Measurements from ENCODE around the gene SH3BP5L. TPM values are rescaled to one million over a fixed set of nuclear protein-coding genes. Genes with fewer than 3 reads are reported as not detected.

SH3BP5L gene
- total and polyA plus RNA-seq, 3 donors from 2014 or later, result 26.8 to 31.5 (median 31.1) TPM

DNA sequence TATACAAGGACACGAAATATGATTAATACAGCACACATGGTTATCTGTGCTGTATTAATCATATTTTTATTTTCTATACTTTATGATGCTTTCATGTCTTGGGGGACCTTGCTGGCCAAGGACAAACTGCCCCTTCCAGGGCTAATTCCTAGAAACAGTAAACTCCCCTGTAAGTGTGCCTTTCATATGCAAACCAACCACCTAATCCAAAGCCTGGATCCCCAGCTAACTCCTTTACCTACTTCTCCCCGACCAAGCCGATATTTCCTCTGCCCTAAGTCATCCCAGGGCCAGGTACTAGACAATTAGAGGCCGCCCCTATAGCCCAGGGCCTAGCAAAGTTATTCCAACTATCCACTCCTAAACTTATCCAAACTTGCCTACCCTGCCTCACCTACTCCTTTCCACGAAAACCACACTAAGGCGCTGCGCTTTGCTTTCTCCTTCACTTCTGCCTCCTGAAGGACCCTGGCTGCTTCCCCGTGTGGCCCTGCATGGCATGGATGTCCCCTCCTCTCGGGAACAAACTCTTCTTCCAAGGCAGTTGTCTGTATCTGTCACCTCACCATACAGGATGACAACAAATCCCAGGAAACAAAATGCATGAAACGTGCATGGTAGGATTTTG, 10.2 kb downstream of the SH3BP5L start:
- DNase-seq, result no peak
- no peaks in the 10 kb centered on the region for H3K4me1 ChIP-seq
- 89 to 91% methylated on average over 10 of the region's 10 CpGs for WGBS, 2 donors
- TF ChIP-seq POLR2A (IDR thresholded peaks at IDR 0.05) (no peak), CTCF (IDR thresholded peaks at IDR 0.05) (no peak)
- H3K27me3 ChIP-seq, result no peaks in the 10 kb centered on the region
- intact Hi-C loops (cut with DNase I; ENCODE audit: low total_unique reads), result no loop called here
- H3K27ac ChIP-seq, result no peak overlapping the region
- H3K4me3 ChIP-seq, result no peak overlapping the region
- no peaks in the 10 kb centered on the region for H3K36me3 ChIP-seq (ENCODE audit: low read depth, missing control alignments)
- H3K9me3 ChIP-seq, result no peaks in the 10 kb centered on the region

DNA sequence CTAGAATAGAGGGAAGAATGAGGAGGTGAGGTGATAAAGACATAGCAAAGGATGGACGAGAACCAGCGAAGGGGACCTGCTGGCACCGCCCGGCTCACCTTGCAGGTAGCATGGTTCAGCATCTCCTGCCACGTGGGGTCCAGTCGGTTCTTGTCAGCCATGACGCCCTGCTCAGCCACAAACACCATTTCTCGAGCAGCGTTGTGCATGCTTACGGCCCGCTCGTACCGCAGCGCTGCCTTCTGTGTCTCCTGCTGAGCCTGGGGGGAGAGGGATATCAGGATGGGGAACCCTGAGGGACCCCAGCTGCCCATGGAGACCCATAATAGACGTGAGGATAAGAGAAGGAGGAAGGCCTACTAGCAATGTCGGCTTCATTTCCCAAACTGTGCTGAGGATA, 11.4 kb downstream of the SH3BP5L start:
- Histone ChIP-seq H3K27ac (no peak overlapping the region), H3K4me1 (no peaks in the 10 kb centered on the region), H3K9me3 (no peaks in the 10 kb centered on the region), H3K27me3 (no peaks in the 10 kb centered on the region), H3K4me3 (no peak overlapping the region), H3K36me3 (ENCODE audit: low read depth, missing control alignments) (no peaks in the 10 kb centered on the region)
- TF ChIP-seq CTCF (IDR thresholded peaks at IDR 0.05) (no peak), POLR2A (IDR thresholded peaks at IDR 0.05) (no peak)
- WGBS, 2 donors, result 91 to 95% methylated on average over 16 of the region's 16 CpGs
- intact Hi-C loops (cut with DNase I; ENCODE audit: low total_unique reads), result no loop called here
- no peak for DNase-seq

GRCh38 chr1:248813546-248813945, 12.2 kb downstream of the SH3BP5L start:
- TF ChIP-seq CTCF (IDR thresholded peaks at IDR 0.05) (no peak), POLR2A (IDR thresholded peaks at IDR 0.05) (no peak)
- no peak for DNase-seq
- H3K4me1 ChIP-seq, result no peaks in the 10 kb centered on the region
- intact Hi-C loops (cut with DNase I; ENCODE audit: low total_unique reads), result no loop called here
- H3K27ac ChIP-seq, result no peak overlapping the region
- no peaks in the 10 kb centered on the region for H3K27me3 ChIP-seq
- H3K9me3 ChIP-seq, result no peaks in the 10 kb centered on the region
- no peaks in the 10 kb centered on the region for H3K36me3 ChIP-seq (ENCODE audit: low read depth, missing control alignments)
- no peak overlapping the region for H3K4me3 ChIP-seq
- WGBS, 2 donors, result 91 to 97% methylated on average over 7 to 8 of the region's 8 CpGs

DNA sequence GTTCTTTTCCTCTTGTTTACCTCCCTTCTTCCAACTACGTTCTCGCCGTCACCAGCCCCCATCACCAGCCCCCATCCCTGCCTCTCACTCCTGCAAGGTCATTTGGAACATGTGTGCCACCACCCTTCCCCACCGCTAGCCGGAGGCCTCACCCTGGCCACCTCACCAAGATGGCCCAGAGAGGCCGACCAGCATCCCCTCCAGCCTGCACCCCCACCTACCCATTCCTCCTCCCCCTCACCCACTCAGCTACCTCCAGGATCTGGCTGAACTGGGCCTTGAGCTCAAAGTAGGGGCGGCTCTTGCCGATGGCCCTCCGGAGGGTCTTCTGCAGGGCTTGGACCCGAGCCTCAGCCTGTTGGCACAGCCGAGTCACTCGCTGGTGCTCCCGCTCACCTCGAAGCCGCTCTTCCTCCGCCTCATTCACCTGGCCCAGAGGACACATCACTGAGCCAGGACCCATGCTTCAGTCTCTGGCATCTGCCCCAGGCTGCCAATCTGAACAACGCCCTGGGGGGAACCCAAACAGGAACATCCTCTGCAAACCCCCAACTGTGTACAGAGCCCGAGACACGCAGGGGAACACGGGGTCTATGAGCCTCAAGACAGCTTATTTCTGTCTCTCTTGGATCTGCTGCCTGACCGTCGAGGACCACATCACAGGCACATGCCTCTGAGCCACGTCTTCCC, 12.8 kb downstream of the SH3BP5L start:
- no peak for TF ChIP-seq POLR2A (IDR thresholded peaks at IDR 0.05)
- TF ChIP-seq CTCF (IDR thresholded peaks at IDR 0.05), result no peak
- 92% methylated on average over 21 to 23 of the region's 23 CpGs for WGBS, 2 donors
- Histone ChIP-seq H3K4me1 (no peaks in the 10 kb centered on the region), H3K27ac (no peak overlapping the region), H3K36me3 (ENCODE audit: low read depth, missing control alignments) (no peaks in the 10 kb centered on the region), H3K9me3 (no peaks in the 10 kb centered on the region), H3K4me3 (no peak overlapping the region), H3K27me3 (no peaks in the 10 kb centered on the region)
- intact Hi-C loops (cut with DNase I; ENCODE audit: low total_unique reads), result no loop called here
- DNase-seq, result no peak

Data from testis (tissue), 3 donors.